ENCODE data around the gene GRID1.

The GRID1 gene

DNA sequence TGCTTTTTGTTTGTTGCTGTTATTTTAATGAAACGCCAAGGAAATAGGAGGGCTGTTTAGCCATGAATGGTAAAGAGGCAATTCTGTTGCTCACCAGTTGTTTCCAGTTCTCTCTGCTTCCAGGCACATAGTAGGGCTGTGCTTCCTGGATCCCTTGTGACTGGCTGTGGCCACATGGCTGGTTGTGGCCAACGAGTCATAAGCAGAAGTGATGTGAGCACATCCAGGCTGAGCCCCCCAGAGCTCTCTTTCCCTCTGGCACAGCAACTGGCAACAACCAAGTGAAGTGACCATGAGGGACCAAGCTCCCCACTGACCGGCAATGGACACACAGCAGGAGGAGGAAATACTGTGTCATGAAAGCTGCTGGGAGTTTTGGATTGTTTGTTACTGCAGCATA lies 10.3 kb downstream of the GRID1 start:
- H2AK5ac ChIP-seq (ENCODE audit: low read length, severe bottlenecking), result no peak overlapping the region
- DNase-seq, result no peak
- no peaks in the 10 kb centered on the region for H3K9me3 ChIP-seq (ENCODE audit: control insufficient read depth, low read length)
- 63% methylated on average over 3 of the region's 3 CpGs for WGBS
- no peaks in the 10 kb centered on the region for H3K4me1 ChIP-seq (ENCODE audit: control insufficient read depth, insufficient read depth, low read depth, low read length)
- no peak overlapping the region for H2AFZ ChIP-seq (ENCODE audit: low read depth, low read length)
- no peak overlapping the region for H3K4me2 ChIP-seq (ENCODE audit: low read length, poor library complexity, severe bottlenecking)
- no peak overlapping the region for H3K18ac ChIP-seq (ENCODE audit: low read depth in 1 of 2, low read length in 2 of 2)
- no peak overlapping the region for H3K27ac ChIP-seq (ENCODE audit: low read length, poor library complexity, severe bottlenecking)
- no peak overlapping the region for H4K91ac ChIP-seq (ENCODE audit: low read length)
- H2BK5ac ChIP-seq (ENCODE audit: low read depth, low read length, poor library complexity, severe bottlenecking), result no peak overlapping the region
- H4K8ac ChIP-seq (ENCODE audit: low read length), result no peak overlapping the region
- H3K27me3 ChIP-seq (ENCODE audit: control insufficient read depth in 1 of 2, insufficient read depth in 1 of 2, low read length in 2 of 2), result peaks cover 6 to 23% of the 10 kb centered on the region in 2 experiments
- H3K4me3 ChIP-seq (ENCODE audit: insufficient read depth in 1 of 2, low read depth in 1 of 2, low read length in 2 of 2), result no peak overlapping the region
- H3K14ac ChIP-seq (ENCODE audit: low read length in 2 of 2), result no peak overlapping the region
- no peak overlapping the region for H2BK12ac ChIP-seq (ENCODE audit: low read length in 2 of 2)
- H3K23ac ChIP-seq (ENCODE audit: low read length in 2 of 2), result no peak overlapping the region
- no peak overlapping the region for H3K9ac ChIP-seq (ENCODE audit: low read length)
- no peaks in the 10 kb centered on the region for H3K79me1 ChIP-seq (replicated peaks; ENCODE audit: low read length, poor library complexity, severe bottlenecking)
- no peak overlapping the region for H3K4ac ChIP-seq (ENCODE audit: low read depth in 1 of 2, low read length in 2 of 2)
- no peak overlapping the region for H2BK120ac ChIP-seq (ENCODE audit: low read depth, low read length)
- H3K36me3 ChIP-seq (ENCODE audit: control insufficient read depth in 1 of 2, insufficient read depth in 2 of 2, low read depth in 1 of 2, low read length in 2 of 2), result no peaks in the 10 kb centered on the region
- H2BK15ac ChIP-seq (ENCODE audit: low read depth, poor library complexity, severe bottlenecking), result no peak overlapping the region

DNA sequence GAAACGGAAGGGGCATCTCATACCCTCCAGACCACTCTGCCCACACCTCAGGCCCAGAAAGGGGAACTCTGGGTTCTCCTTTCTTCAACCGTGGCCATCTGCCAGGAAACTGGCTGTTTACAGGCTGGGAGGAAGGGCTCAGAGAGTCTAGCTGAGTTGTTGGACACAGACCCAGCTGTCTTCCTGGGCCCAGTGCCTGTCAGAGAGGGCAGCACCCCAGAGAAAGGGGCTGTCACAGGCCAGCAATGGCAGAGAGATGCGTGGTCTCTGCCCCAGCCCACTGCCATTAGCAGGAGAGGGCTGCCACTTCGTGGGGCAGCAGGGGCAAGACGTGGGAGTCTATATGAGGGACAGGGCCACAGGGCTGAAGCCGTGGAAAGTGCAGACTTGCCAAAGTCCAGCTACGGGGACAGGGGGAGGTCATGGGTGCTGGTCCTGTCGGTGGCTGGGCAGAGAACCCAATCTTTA lies 11.0 kb downstream of the GRID1 start:
- Histone ChIP-seq H3K36me3 (ENCODE audit: control insufficient read depth in 1 of 2, insufficient read depth in 2 of 2, low read depth in 1 of 2, low read length in 2 of 2) (no peaks in the 10 kb centered on the region), H3K79me1 (replicated peaks; ENCODE audit: low read length, poor library complexity, severe bottlenecking) (no peaks in the 10 kb centered on the region), H3K9ac (ENCODE audit: low read length) (no peak overlapping the region), H3K14ac (ENCODE audit: low read length in 2 of 2) (no peak overlapping the region), H4K8ac (ENCODE audit: low read length) (no peak overlapping the region), H2AFZ (ENCODE audit: low read depth, low read length) (no peak overlapping the region), H2BK120ac (ENCODE audit: low read depth, low read length) (no peak overlapping the region), H3K4ac (ENCODE audit: low read depth in 1 of 2, low read length in 2 of 2) (no peak overlapping the region), H3K4me3 (ENCODE audit: insufficient read depth in 1 of 2, low read depth in 1 of 2, low read length in 2 of 2) (no peak overlapping the region), H3K4me2 (ENCODE audit: low read length, poor library complexity, severe bottlenecking) (no peak overlapping the region), H2BK5ac (ENCODE audit: low read depth, low read length, poor library complexity, severe bottlenecking) (no peak overlapping the region), H3K18ac (ENCODE audit: low read depth in 1 of 2, low read length in 2 of 2) (no peak overlapping the region), H3K27ac (ENCODE audit: low read length, poor library complexity, severe bottlenecking) (no peak overlapping the region), H2BK12ac (ENCODE audit: low read length in 2 of 2) (no peak overlapping the region), H3K4me1 (ENCODE audit: control insufficient read depth, insufficient read depth, low read depth, low read length) (no peaks in the 10 kb centered on the region), H3K27me3 (ENCODE audit: control insufficient read depth in 1 of 2, insufficient read depth in 1 of 2, low read length in 2 of 2) (peaks cover 6 to 21% of the 10 kb centered on the region in 2 experiments), H2AK5ac (ENCODE audit: low read length, severe bottlenecking) (no peak overlapping the region), H3K9me3 (ENCODE audit: control insufficient read depth, low read length) (no peaks in the 10 kb centered on the region), H4K91ac (ENCODE audit: low read length) (no peak overlapping the region), H2BK15ac (ENCODE audit: low read depth, poor library complexity, severe bottlenecking) (no peak overlapping the region), H3K23ac (ENCODE audit: low read length in 2 of 2) (no peak overlapping the region)
- DNase-seq, result no peak
- WGBS, result 70% methylated on average over 8 of the region's 8 CpGs

DNA sequence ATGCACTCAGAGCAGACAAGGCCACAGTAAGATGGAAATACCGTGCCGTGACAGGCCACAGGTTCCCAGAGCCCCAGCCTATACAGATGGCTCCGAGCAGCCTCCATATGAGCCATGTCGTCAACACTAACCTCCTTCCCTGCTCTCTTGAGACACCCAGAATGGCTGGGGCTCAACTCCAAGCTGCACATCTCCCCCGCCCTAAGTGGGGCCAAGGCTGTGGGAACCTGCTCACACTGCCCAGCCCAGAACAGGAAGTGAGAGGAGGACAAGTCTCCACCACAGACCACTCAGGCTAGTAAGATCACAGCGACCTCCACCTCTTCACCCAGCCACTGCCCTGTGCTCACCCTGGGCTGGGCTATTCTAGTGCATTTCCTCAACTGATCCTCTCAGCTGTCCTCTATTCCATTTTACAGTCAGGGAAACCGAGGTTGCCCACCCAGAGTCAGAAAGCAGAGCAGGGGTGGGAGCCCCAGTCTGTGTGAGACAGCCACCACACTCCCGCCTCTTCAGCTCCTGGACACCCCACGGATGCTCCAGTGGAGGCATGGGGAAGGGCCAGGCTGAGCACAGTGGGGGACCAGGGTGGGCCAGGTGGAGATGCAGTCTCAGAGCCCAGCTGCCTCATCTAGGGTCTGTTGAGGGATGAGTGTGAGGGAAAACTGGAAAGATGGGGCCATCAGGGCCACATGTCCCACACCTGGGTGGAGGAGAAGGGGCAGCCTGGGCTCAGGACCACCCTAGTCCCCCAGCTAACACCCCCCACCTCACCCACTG lies 11.6 kb downstream of the GRID1 start:
- Histone ChIP-seq H3K9me3 (ENCODE audit: control insufficient read depth, low read length) (no peaks in the 10 kb centered on the region), H3K4me2 (ENCODE audit: low read length, poor library complexity, severe bottlenecking) (no peak overlapping the region), H2BK12ac (ENCODE audit: low read length in 2 of 2) (no peak overlapping the region), H2BK120ac (ENCODE audit: low read depth, low read length) (no peak overlapping the region), H3K79me1 (replicated peaks; ENCODE audit: low read length, poor library complexity, severe bottlenecking) (no peaks in the 10 kb centered on the region), H3K4me3 (ENCODE audit: insufficient read depth in 1 of 2, low read depth in 1 of 2, low read length in 2 of 2) (no peak overlapping the region), H3K27ac (ENCODE audit: low read length, poor library complexity, severe bottlenecking) (no peak overlapping the region), H3K18ac (ENCODE audit: low read depth in 1 of 2, low read length in 2 of 2) (no peak overlapping the region), H3K9ac (ENCODE audit: low read length) (no peak overlapping the region), H4K91ac (ENCODE audit: low read length) (no peak overlapping the region), H2BK5ac (ENCODE audit: low read depth, low read length, poor library complexity, severe bottlenecking) (no peak overlapping the region), H3K27me3 (ENCODE audit: control insufficient read depth in 1 of 2, insufficient read depth in 1 of 2, low read length in 2 of 2) (peaks cover 6 to 23% of the 10 kb centered on the region in 2 experiments), H2BK15ac (ENCODE audit: low read depth, poor library complexity, severe bottlenecking) (no peak overlapping the region), H3K36me3 (ENCODE audit: control insufficient read depth in 1 of 2, insufficient read depth in 2 of 2, low read depth in 1 of 2, low read length in 2 of 2) (no peaks in the 10 kb centered on the region), H3K4me1 (ENCODE audit: control insufficient read depth, insufficient read depth, low read depth, low read length) (no peaks in the 10 kb centered on the region), H4K8ac (ENCODE audit: low read length) (no peak overlapping the region), H3K14ac (ENCODE audit: low read length in 2 of 2) (no peak overlapping the region), H2AFZ (ENCODE audit: low read depth, low read length) (no peak overlapping the region), H3K23ac (ENCODE audit: low read length in 2 of 2) (no peak overlapping the region), H2AK5ac (ENCODE audit: low read length, severe bottlenecking) (no peak overlapping the region), H3K4ac (ENCODE audit: low read depth in 1 of 2, low read length in 2 of 2) (no peak overlapping the region)
- 77% methylated on average over 8 of the region's 9 CpGs for WGBS
- DNase-seq, result no peak

DNA sequence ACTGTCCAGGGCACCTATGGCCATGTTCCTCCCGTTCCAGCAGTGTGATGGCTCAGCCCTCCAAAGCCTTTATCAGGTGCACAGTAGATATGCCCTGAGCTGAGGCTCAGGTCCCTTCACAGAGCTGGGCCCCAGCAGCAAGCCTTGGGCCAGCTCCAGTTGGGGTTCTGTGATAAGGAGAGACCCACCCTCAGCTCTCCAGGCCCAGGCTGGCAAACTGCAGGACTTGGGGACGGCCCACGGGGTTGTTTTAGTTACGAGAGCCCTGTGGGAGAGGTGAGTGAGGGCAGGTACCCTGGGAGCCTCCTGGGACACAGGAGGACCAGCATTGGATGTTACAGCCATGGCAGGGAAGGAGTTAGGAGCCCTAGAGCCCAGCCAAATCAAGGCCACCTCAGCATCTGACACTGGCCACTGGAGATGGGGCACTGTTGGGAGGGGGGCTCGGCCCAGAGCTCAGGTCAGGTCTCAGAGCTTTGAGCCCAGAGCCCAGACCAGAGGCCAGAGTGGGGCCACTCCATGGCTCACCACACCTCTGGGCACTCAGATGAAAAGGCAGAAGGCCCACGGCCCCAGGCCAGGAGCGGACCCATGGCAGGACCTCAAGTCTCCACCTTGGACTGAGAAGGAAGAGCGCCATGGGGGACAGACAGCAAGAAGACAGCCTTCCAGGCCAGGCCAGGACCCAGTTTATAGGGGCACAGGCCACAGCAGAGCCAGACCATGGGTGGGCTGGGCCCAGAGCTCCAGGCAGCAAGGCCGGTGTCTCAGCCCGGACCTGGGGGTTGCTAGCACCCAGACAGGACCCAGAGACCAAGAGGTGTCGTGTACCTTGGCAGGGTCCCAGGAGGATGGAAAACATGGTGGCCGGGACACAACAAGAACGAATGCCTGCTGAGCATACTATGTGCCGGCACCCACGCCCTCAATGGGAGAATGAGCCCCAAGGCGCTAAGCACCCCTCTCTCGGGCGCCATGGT lies 12.8 kb downstream of the GRID1 start:
- Histone ChIP-seq H3K27ac (ENCODE audit: low read length, poor library complexity, severe bottlenecking) (no peak overlapping the region), H3K23ac (ENCODE audit: low read length in 2 of 2) (no peak overlapping the region), H4K91ac (ENCODE audit: low read length) (no peak overlapping the region), H3K36me3 (ENCODE audit: control insufficient read depth in 1 of 2, insufficient read depth in 2 of 2, low read depth in 1 of 2, low read length in 2 of 2) (no peaks in the 10 kb centered on the region), H4K8ac (ENCODE audit: low read length) (no peak overlapping the region), H2BK12ac (ENCODE audit: low read length in 2 of 2) (no peak overlapping the region), H3K14ac (ENCODE audit: low read length in 2 of 2) (no peak overlapping the region), H2BK15ac (ENCODE audit: low read depth, poor library complexity, severe bottlenecking) (no peak overlapping the region), H2AK5ac (ENCODE audit: low read length, severe bottlenecking) (no peak overlapping the region), H3K4me3 (ENCODE audit: insufficient read depth in 1 of 2, low read depth in 1 of 2, low read length in 2 of 2) (no peak overlapping the region), H3K4me2 (ENCODE audit: low read length, poor library complexity, severe bottlenecking) (no peak overlapping the region), H3K4me1 (ENCODE audit: control insufficient read depth, insufficient read depth, low read depth, low read length) (no peaks in the 10 kb centered on the region), H2AFZ (ENCODE audit: low read depth, low read length) (no peak overlapping the region), H3K27me3 (ENCODE audit: control insufficient read depth in 1 of 2, insufficient read depth in 1 of 2, low read length in 2 of 2) (peaks cover 0 to 29% of the 10 kb centered on the region in 2 experiments), H3K9ac (ENCODE audit: low read length) (no peak overlapping the region), H3K79me1 (replicated peaks; ENCODE audit: low read length, poor library complexity, severe bottlenecking) (no peaks in the 10 kb centered on the region), H3K4ac (ENCODE audit: low read depth in 1 of 2, low read length in 2 of 2) (no peak overlapping the region), H2BK5ac (ENCODE audit: low read depth, low read length, poor library complexity, severe bottlenecking) (no peak overlapping the region), H2BK120ac (ENCODE audit: low read depth, low read length) (no peak overlapping the region), H3K18ac (ENCODE audit: low read depth in 1 of 2, low read length in 2 of 2) (no peak overlapping the region), H3K9me3 (ENCODE audit: control insufficient read depth, low read length) (no peaks in the 10 kb centered on the region)
- no peak for DNase-seq
- 81% methylated on average over 18 of the region's 18 CpGs for WGBS

Data from mesenchymal stem cell (in vitro differentiated cells and primary cell).